Activated CD4-positive, alpha-beta T cell treated with anti-CD3 and anti-CD28 coated beads, Interleukin-2, amount 10 ng/mL, durations not matched to agents 7 days and 5 days (primary cell): ENCODE data around the gene TRAF5. TPM values are rescaled to one million over a fixed set of nuclear protein-coding genes. Genes with fewer than 3 reads are reported as not detected.
"Not testable (repeated sequence)": the region's sequence is repeated elsewhere in the genome, so short reads cannot be mapped to it uniquely, and the experiment has no call there.

Experiments used
- CTCF ChIA-PET: fragments of 350-600 bp; sonication (Branson Sonifier 250); formaldehyde crosslinking; loops from one replicate; lab custom pipeline; 2021; ENCODE audit warnings: antibody characterized with exemption; lab: Charles Lee
- POLR2A ChIA-PET: fragments of 350-600 bp; sonication (Branson Sonifier 250); formaldehyde crosslinking; loops from one replicate; lab custom pipeline; 2021; ENCODE audit warnings: antibody characterized with exemption; lab: Charles Lee
- DNase-seq: peaks from one replicate; pipeline ENCODE4 v3.0.0-alpha.2; 2020
- H3K27ac Mint-ChIP-seq: one replicate; pipeline ENCODE4 v1.8.0; 2021; ENCODE audit warnings: mild to moderate bottlenecking, moderate library complexity, mixed read lengths
- H3K27me3 Mint-ChIP-seq: one replicate; pipeline ENCODE4 v1.8.0; 2021; ENCODE audit warnings: mixed read lengths
- H3K36me3 Mint-ChIP-seq: one replicate; pipeline ENCODE4 v1.8.0; 2021; ENCODE audit warnings: low read depth, mixed read lengths
- H3K4me1 Mint-ChIP-seq: one replicate; pipeline ENCODE4 v1.8.0; 2021; ENCODE audit warnings: mixed read lengths
- H3K4me3 Mint-ChIP-seq: one replicate; pipeline ENCODE4 v1.8.0; 2021; ENCODE audit warnings: mild to moderate bottlenecking, moderate library complexity, mixed read lengths
- H3K9me3 Mint-ChIP-seq: one replicate; pipeline ENCODE4 v1.8.0; 2021; ENCODE audit warnings: mixed read lengths
- total RNA-seq, 2 experiments: library from RNA; stranded (reverse); gene quantifications; one replicate each; pipeline ENCODE4 v1.2.3, GENCODE V29; 2021

The TRAF5 gene
- total RNA-seq, 2 experiments from 2014 or later, result 64.5 to 65.6 TPM

DNA sequence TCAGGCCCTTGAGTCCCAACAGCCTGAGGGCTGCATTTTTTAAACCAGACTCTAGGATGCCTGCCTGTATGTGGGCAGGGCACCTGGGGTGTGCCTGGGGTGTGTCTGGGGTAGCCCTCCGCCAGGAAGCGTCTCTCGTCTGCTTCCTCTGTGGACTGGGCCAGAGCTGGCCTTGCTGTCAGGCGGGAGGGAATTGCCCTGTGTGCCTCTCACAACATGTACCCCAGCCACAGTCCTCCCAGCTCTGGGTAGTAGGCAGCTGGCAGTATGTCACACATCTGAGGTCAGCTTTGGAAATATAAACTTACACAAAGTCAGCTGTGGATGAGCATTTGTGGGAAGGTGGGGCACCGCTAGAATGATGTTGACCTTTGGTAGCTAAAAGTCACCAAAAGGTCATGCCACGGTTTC is 13.0 kb downstream of the TRAF5 start:
- Mint-ChIP-seq H3K9me3 (no peaks in the 10 kb centered on the region), H3K27me3 (no peaks in the 10 kb centered on the region), H3K4me3 (no peak overlapping the region), H3K4me1 (peaks cover 84% of the 10 kb centered on the region), H3K27ac (peak overlapping the region; percentile 83), H3K36me3 (peaks cover 64% of the 10 kb centered on the region)
- ChIA-PET POLR2A (no interaction called here), CTCF (interaction anchor here (1.0 to 4.4 kb wide), 3 partner anchors 10 to 162 kb away, joined by 3 to 37 read pairs (median 3); no protein-coding TSS in a partner anchor)
- no peak for DNase-seq

DNA sequence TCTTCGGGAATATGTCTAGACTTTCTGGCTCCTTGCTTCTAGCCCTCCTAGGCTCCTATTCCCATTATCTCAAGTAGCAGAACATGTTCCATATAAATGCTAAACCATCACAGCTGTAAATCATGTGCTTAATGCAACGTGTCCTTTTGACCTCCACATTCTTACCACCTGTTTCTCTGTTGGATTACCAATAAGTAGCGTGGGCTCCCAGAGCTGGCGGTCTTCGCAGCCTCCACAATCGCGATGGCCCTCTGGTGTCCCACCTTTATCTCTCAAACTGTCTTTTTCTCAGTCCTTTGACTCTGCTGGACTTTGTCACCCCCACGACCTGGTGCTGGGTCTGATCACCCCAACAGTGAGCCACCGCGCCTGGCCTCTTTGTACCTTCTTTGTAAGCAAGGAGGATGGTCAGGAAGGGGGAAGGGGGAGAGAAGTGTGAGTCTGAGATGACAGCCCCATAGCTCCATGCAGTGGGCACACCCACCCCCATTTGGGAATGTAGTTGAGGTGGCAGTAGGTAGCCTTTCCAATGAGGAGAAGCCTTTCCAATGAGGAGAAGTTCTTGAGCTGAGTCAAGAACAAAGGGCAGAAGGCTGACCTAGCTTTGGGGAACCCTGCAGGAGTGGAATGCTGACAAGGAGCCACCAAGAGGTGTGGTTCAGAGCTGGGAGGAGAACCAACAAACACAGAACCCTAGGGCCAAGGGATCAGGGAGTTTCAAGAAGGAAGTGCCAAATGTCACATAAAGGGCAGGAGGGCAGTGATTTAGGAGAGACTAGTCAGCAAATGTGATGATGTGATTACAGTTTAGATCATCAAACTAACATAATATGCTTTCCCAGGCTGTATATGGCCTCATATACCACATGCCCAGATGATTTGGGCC is 14.2 kb downstream of the TRAF5 start:
- Mint-ChIP-seq H3K36me3 (peaks cover 63% of the 10 kb centered on the region), H3K9me3 (no peaks in the 10 kb centered on the region), H3K4me3 (no peak overlapping the region), H3K27me3 (no peaks in the 10 kb centered on the region), H3K27ac (no peak overlapping the region), H3K4me1 (peaks cover 75% of the 10 kb centered on the region)
- CTCF ChIA-PET, result interaction anchor here (0.6 to 4.4 kb wide), 2 partner anchors 9 to 11 kb away, joined by 4 to 37 read pairs; no protein-coding TSS in a partner anchor
- POLR2A ChIA-PET, result no interaction called here
- DNase-seq, result no peak

DNA sequence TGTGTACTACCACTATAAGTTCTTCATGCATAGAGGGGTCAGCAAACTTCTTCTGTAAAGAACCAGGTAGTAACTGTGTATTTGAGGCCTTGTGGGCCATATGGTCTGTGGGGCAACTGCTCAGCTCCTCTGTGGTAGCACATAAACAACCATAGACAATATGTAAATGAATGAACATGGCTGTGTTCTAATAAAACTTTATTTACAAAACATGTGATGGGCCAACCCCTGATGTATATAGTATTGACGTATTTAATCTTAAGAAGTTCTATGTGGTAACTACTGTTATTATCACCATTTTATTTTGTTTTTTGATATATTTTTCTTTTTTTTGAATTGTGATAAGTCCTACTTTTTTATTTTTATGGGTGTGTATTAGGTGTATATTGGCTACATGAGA is 15.4 kb downstream of the TRAF5 start:
- ChIA-PET POLR2A (no interaction called here), CTCF (interaction anchor here (1.5 kb wide), 1 partner anchor 129 kb away, joined by 4 read pairs; no protein-coding TSS in a partner anchor)
- peak overlapping the region; percentile 1 for H3K27ac Mint-ChIP-seq
- no peak overlapping the region for H3K4me3 Mint-ChIP-seq
- peaks cover 64% of the 10 kb centered on the region for H3K36me3 Mint-ChIP-seq
- H3K9me3 Mint-ChIP-seq, result no peaks in the 10 kb centered on the region
- no peak for DNase-seq
- no peaks in the 10 kb centered on the region for H3K27me3 Mint-ChIP-seq
- peaks cover 69% of the 10 kb centered on the region for H3K4me1 Mint-ChIP-seq

DNA sequence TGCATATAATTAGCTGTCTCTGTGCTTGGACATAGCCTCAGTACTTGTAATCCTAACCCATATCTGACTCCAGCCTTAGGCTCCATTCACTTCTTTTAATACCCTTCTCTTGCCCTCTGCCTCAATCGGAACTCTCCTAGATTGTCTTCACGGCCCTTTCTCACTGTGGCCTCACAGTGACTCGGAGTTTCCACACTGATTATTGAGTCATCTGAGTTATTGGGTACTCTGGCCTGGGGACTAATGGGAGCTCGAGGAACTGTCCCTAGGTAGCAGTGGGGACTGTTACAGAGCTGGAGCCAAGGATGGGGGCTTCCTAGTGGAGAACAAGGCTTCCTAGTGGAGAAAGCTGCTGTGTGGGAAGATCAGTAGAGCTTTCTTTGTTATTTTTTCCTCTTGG is 17.0 kb downstream of the TRAF5 start:
- CTCF ChIA-PET, result interaction anchor here (1.0 to 1.5 kb wide), 4 partner anchors 8 to 133 kb away, joined by 3 to 4 read pairs (median 3); no protein-coding TSS in a partner anchor
- peaks cover 60% of the 10 kb centered on the region for H3K4me1 Mint-ChIP-seq
- H3K27ac Mint-ChIP-seq, result no peak overlapping the region
- no peak for DNase-seq
- POLR2A ChIA-PET, result no interaction called here
- no peaks in the 10 kb centered on the region for H3K9me3 Mint-ChIP-seq
- H3K4me3 Mint-ChIP-seq, result no peak overlapping the region
- peaks cover 59% of the 10 kb centered on the region for H3K36me3 Mint-ChIP-seq
- no peaks in the 10 kb centered on the region for H3K27me3 Mint-ChIP-seq

DNA sequence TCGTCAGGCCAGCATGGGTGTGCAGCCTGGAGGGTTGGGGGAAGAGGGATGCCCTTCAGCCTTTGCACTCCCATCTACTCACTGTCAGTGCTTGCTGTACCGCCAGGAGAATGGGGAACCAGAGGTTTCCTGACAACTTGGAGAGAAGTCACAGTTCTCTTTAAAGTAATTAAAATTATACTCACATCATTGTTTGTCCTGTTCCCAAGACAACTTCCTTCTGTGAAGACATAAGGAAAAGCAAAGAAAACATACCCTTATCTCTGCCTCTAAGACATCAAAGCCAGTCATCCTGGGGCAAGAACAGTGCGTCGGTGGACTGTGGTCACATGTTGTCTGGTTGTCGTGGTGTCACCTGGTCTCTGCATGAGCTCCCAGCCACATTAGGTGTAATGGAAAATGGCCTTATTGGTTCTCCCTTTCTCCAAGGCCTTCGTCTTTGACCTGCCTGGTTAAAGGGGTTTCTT is 17.6 kb downstream of the TRAF5 start:
- H3K27ac Mint-ChIP-seq, result no peak overlapping the region
- peaks cover 56% of the 10 kb centered on the region for H3K4me1 Mint-ChIP-seq
- H3K36me3 Mint-ChIP-seq, result peaks cover 55% of the 10 kb centered on the region
- no peak overlapping the region for H3K4me3 Mint-ChIP-seq
- CTCF ChIA-PET, result interaction anchor here (1.0 to 1.2 kb wide), 3 partner anchors 8 to 132 kb away, joined by 3 read pairs; no protein-coding TSS in a partner anchor
- POLR2A ChIA-PET, result no interaction called here
- DNase-seq, result no peak
- no peaks in the 10 kb centered on the region for H3K27me3 Mint-ChIP-seq
- H3K9me3 Mint-ChIP-seq, result no peaks in the 10 kb centered on the region

DNA sequence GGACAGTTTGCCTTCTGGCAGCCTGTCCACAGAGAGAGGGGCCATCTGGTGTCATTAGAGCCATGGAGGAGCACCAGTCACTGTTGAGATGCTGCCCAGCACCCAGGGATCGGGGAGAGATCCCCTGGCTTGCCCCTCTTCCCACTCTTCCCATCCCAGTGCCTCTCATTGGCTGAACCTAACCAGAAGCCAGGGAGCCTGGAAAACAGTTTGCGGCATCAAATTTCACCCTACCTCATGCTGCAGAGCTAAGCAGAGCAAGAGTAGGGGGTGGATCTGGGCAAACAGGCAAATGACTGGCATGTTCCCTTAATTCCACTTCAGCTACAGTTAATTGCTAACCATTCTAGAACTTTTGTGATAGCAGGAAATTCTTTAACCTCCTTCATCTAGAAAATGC is 19.1 kb downstream of the TRAF5 start:
- no peak overlapping the region for H3K27ac Mint-ChIP-seq
- POLR2A ChIA-PET, result no interaction called here

DNA sequence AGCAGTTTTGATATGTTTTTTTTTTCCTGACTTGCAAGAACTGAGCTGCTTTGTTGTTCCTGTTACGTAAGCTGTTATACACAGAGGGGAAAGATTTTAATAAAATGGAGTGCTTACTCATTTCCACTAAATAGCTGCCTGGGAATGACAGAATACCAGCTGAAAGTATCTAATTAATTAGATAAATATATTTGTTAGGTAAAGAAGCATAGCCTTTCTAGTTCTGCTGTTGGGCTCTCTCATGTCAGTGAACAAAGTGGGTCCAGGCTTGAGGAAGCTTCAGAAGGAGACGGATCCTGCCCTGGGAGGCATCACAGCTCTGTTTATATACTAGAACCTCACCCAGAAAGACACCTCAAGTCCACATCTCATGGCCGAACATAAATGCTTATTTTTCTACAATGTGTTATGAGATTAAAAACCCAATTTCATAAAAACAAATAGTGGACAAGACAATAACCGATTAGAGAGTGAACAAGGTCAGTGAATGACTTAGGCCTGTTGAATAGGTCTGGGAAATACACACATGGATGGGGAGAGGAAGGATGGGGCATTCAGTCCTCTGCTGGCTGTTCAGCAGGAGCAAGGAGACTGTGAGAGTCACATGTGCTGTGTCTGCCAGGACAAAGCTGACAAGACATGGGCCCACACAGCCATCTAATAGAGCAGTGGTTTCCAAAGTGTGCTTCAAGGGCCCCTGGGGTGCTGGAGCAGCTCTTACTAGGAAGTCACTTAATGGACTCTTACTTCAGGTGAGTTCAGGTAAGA is 20.6 kb downstream of the TRAF5 start:
- H3K9me3 Mint-ChIP-seq, result peaks cover 22% of the 10 kb centered on the region
- no peaks in the 10 kb centered on the region for H3K27me3 Mint-ChIP-seq
- H3K4me1 Mint-ChIP-seq, result peaks cover 53% of the 10 kb centered on the region
- H3K4me3 Mint-ChIP-seq, result no peak overlapping the region
- ChIA-PET CTCF (interaction anchor here (0.6 to 1.8 kb wide), 5 partner anchors 10 to 1745 kb away, joined by 3 to 10 read pairs (median 3); no protein-coding TSS in a partner anchor), POLR2A (interaction anchor here (0.7 kb wide), 1 partner anchor 23 kb away, joined by 3 read pairs; no protein-coding TSS in a partner anchor)
- peaks cover 62% of the 10 kb centered on the region for H3K36me3 Mint-ChIP-seq
- peak overlapping the region; percentile 33 for H3K27ac Mint-ChIP-seq
- DNase-seq, result no peak

More for the DNA sequence above, 19.1 kb downstream of the TRAF5 start:
- Mint-ChIP-seq H3K9me3 (peaks cover 11% of the 10 kb centered on the region), H3K36me3 (peaks cover 61% of the 10 kb centered on the region), H3K4me3 (no peak overlapping the region), H3K27me3 (no peaks in the 10 kb centered on the region), H3K4me1 (peaks cover 56% of the 10 kb centered on the region)
- CTCF ChIA-PET, result interaction anchor here (1.6 kb wide), 1 partner anchor 10 kb away, joined by 6 read pairs; no protein-coding TSS in a partner anchor
- no peak for DNase-seq

DNA sequence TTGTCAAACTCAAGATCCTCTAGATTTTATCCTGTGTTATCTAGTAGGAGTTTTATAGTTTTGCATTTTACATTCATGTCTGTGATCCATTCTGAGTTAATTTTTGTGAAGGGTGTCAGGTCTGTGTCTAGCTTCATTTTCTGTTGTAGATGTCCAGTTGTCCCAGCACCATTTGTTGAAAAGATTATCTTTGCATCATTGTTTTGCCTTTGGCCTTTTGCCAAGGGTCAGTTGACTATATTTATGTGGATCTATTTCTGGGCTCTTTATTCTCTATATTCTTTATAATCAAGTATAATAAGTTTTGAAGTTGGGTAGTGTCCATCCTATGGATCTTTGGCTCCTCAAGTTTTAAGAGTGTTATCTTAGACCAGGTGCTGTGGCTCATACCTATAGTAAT is 21.9 kb downstream of the TRAF5 start:
- peaks cover 69% of the 10 kb centered on the region for H3K36me3 Mint-ChIP-seq
- ChIA-PET POLR2A (no interaction called here), CTCF (interaction anchor here (1.1 to 1.8 kb wide), 3 partner anchors 11 to 20 kb away, joined by 4 to 10 read pairs (median 4); no protein-coding TSS in a partner anchor)
- no peak overlapping the region for H3K27ac Mint-ChIP-seq
- peaks cover 26% of the 10 kb centered on the region for H3K9me3 Mint-ChIP-seq
- no peak for DNase-seq
- H3K4me1 Mint-ChIP-seq, result peaks cover 58% of the 10 kb centered on the region
- no peaks in the 10 kb centered on the region for H3K27me3 Mint-ChIP-seq
- no peak overlapping the region for H3K4me3 Mint-ChIP-seq

DNA sequence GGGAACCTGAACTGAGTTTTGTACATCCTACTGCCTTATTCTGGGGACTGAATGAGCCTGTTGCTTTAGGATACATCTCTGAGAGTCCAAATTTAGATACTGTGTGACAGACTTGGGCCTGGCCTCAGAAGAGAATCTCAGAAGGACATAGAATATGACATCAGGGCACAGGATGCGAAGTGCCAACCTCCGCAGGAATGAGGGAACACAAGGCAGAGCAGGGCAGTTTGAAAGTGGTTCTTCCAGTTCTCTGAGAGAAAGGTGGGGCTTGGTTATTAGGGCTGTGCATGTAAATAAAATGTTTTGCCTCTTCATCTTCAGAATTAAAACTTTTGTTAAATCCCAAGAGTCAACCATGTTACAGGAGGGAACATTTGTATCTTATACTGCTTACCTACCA is 23.1 kb downstream of the TRAF5 start:
- Mint-ChIP-seq H3K27me3 (no peaks in the 10 kb centered on the region), H3K4me3 (no peak overlapping the region), H3K27ac (no peak overlapping the region), H3K9me3 (peaks cover 26% of the 10 kb centered on the region), H3K36me3 (peaks cover 70% of the 10 kb centered on the region), H3K4me1 (peaks cover 63% of the 10 kb centered on the region)
- POLR2A ChIA-PET, result no interaction called here
- CTCF ChIA-PET, result interaction anchor here (0.6 to 1.4 kb wide), 3 partner anchors 9 to 19 kb away, joined by 4 read pairs; no protein-coding TSS in a partner anchor
- no peak for DNase-seq

DNA sequence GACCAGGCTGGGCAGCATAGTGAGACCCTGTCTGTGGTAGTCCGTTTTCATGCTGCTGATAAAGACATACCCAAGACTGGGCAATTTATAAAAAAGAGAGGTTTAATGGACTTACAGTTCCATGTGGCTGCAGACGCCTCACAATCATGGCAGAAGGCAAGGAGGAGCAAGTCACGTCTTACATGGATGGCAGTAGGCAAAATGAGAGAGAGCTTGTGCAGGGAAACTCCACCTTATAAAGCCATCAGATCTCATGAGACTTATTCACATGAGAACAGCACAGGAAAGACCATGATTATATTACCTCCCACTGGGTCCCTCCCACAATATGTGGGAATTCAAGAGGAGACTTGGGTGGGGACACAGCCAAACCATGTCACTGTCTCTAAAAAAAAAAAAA is 25.4 kb downstream of the TRAF5 start:
- DNase-seq, H3K4me3 Mint-ChIP-seq, POLR2A ChIA-PET, H3K27me3 Mint-ChIP-seq: not testable (repeated sequence)
- Mint-ChIP-seq H3K9me3 (peaks cover 26% of the 10 kb centered on the region), H3K27ac (peak overlapping the region; percentile 60), H3K4me1 (peaks cover 61% of the 10 kb centered on the region), H3K36me3 (peaks cover 75% of the 10 kb centered on the region)
- CTCF ChIA-PET, result interaction anchor here (0.7 to 0.9 kb wide), 2 partner anchors 8 to 19 kb away, joined by 3 to 4 read pairs; no protein-coding TSS in a partner anchor

DNA sequence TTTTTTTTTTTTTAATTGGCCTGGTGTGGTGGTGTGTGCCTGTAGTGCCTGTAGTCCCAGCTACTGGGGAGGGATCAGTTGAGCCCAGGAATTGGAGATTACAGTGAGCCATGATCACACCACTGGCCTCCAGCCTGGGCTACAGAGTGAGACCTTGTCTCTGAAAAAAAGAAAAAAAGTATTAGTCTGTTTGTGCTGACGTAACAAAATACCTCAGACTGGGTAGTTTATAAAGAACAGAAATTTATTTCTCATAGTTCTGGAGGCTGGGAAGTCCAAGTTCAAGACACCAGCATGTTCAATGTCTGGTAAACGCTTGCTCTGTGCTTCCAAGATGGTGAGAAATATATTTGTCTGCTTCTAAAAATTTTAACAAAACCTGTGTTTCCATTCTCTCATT is 25.8 kb downstream of the TRAF5 start:
- no peak for DNase-seq
- Mint-ChIP-seq H3K27me3 (no peaks in the 10 kb centered on the region), H3K4me3 (peak overlapping the region; percentile 42), H3K4me1 (peaks cover 58% of the 10 kb centered on the region), H3K36me3 (peaks cover 74% of the 10 kb centered on the region), H3K27ac (no peak overlapping the region), H3K9me3 (peaks cover 26% of the 10 kb centered on the region)
- ChIA-PET CTCF (interaction anchor here (0.7 kb wide), 1 partner anchor 9 kb away, joined by 3 read pairs; no protein-coding TSS in a partner anchor), POLR2A (no interaction called here)

DNA sequence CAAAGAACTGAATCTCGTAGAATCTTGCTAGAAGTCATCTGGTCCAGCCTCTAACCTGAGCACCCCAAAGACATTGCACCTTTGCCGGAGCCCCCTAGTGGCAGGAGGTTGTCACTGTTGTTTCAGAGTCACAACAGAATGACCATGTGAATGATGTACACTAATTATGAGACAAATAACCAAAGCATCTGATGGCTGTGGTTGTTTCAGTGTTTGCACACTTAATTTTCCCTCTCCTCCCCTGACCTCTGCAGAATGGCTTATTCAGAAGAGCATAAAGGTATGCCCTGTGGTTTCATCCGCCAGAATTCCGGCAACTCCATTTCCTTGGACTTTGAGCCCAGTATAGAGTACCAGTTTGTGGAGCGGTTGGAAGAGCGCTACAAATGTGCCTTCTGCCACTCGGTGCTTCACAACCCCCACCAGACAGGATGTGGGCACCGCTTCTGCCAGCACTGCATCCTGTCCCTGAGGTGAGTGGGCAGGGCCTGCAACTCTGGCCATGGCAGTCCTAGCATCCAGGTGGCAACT is 26.4 kb downstream of the TRAF5 start:
- Mint-ChIP-seq H3K9me3 (peaks cover 26% of the 10 kb centered on the region), H3K27ac (peak overlapping the region; percentile 89), H3K4me1 (peaks cover 55% of the 10 kb centered on the region), H3K36me3 (peaks cover 72% of the 10 kb centered on the region), H3K27me3 (no peaks in the 10 kb centered on the region), H3K4me3 (peak overlapping the region; percentile 42)
- ChIA-PET POLR2A (no interaction called here), CTCF (interaction anchor here (1.2 kb wide), 1 partner anchor 27 kb away, joined by 5 read pairs; no protein-coding TSS in a partner anchor)
- DNase-seq, result peak; percentile 60
